Activated T-cell treated with anti-CD3 and anti-CD28 coated beads, Interleukin-2, amount 50 U/mL, for 24 hours (primary cell): ENCODE data around the gene HMGCS1.

ENCODE experiments used
- DNase-seq: peaks from one replicate; pipeline ENCODE4 v3.0.0-alpha.2; 2020
- H3K27ac Mint-ChIP-seq: 2 replicates; pipeline ENCODE4 v1.8.0; 2020; ENCODE audit warnings: mild to moderate bottlenecking, mixed read lengths
- H3K27me3 Mint-ChIP-seq: 2 replicates; pipeline ENCODE4 v1.8.0; 2020; ENCODE audit warnings: mixed read lengths
- H3K36me3 Mint-ChIP-seq: 2 replicates; pipeline ENCODE4 v1.8.0; 2020; ENCODE audit warnings: low read depth, mixed read lengths
- H3K4me1 Mint-ChIP-seq: 2 replicates; pipeline ENCODE4 v1.8.0; 2020; ENCODE audit warnings: low read depth, mixed read lengths
- H3K4me3 Mint-ChIP-seq: 2 replicates; pipeline ENCODE4 v1.8.0; 2020; ENCODE audit warnings: mild to moderate bottlenecking, moderate library complexity, mixed read lengths
- H3K9me3 Mint-ChIP-seq: 2 replicates; pipeline ENCODE4 v1.8.0; 2020; ENCODE audit warnings: mixed read lengths

HMGCS1 gene

GRCh38 chr5:43303242-43303641 lies 10.0 kb downstream of the HMGCS1 start:
- H3K4me1 Mint-ChIP-seq, result peaks cover 77% of the 10 kb centered on the region
- H3K27me3 Mint-ChIP-seq, result no peaks in the 10 kb centered on the region
- DNase-seq, result no peak
- peak overlapping the region; percentile 92 for H3K27ac Mint-ChIP-seq
- peaks cover 91% of the 10 kb centered on the region for H3K36me3 Mint-ChIP-seq
- H3K9me3 Mint-ChIP-seq, result no peaks in the 10 kb centered on the region
- peak overlapping the region; percentile 8 for H3K4me3 Mint-ChIP-seq

DNA sequence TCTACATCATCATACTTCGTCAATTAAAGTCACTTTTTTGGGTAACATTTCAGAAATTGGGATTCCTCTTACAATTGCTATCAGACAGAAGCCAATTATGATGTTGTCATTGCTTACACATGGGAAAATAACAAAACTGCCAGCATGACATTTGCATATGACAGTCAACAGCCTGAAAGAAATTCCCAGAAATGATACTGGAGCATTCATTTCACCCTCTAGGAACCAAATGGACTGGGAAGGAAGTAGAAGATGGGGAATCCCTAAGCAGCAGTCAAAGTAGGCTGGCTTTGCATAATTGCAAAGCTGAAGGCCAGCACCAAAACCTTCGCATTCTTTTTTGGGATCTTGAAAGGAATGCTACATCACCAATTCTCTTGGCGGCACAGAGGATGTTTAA lies 10.7 kb downstream of the HMGCS1 start:
- H3K4me3 Mint-ChIP-seq, result no peak overlapping the region
- peak overlapping the region; percentile 63 for H3K27ac Mint-ChIP-seq
- H3K36me3 Mint-ChIP-seq, result peaks cover 89% of the 10 kb centered on the region
- no peaks in the 10 kb centered on the region for H3K27me3 Mint-ChIP-seq
- H3K4me1 Mint-ChIP-seq, result peaks cover 69% of the 10 kb centered on the region
- DNase-seq, result no peak
- no peaks in the 10 kb centered on the region for H3K9me3 Mint-ChIP-seq

- peaks cover 64% of the 10 kb centered on the region for H3K4me1 Mint-ChIP-seq
- H3K27me3 Mint-ChIP-seq, result no peaks in the 10 kb centered on the region
These were observed 11.5 kb downstream of the HMGCS1 start for GRCh38 chr5:43301653-43302091.

GRCh38 chr5:43300112-43300511 lies 13.1 kb downstream of the HMGCS1 start:
- Mint-ChIP-seq H3K27ac (peak overlapping the region; percentile 20), H3K4me1 (peaks cover 53% of the 10 kb centered on the region), H3K9me3 (no peaks in the 10 kb centered on the region)

More at GRCh38 chr5:43301653-43302091, 11.5 kb downstream of the HMGCS1 start:
- Mint-ChIP-seq H3K4me3 (no peak overlapping the region), H3K9me3 (no peaks in the 10 kb centered on the region), H3K36me3 (peaks cover 89% of the 10 kb centered on the region), H3K27ac (peak overlapping the region; percentile 12)
- no peak for DNase-seq

DNA sequence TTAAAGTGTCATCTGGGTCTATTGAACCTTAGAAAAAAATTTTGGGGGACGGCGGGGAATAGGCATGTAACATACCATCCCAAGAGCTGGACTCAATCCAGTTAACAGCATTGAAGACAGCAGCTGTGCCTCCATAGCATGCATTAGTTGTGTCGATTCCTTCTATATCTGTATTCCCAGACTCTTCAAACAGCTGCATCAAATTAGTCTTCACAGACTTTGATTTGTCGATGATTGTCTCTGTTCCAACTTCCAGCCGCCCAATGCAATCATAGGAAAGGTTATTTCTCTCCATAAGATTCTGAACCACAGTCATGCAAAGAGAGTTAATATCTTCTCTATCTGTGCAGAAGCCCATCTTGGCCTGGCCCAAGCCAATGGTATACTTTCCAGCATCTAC lies 14.8 kb downstream of the HMGCS1 start:
- H3K4me3 Mint-ChIP-seq, result no peak overlapping the region
- H3K27me3 Mint-ChIP-seq, result no peaks in the 10 kb centered on the region
- no peak for DNase-seq
- H3K36me3 Mint-ChIP-seq, result peaks cover 95% of the 10 kb centered on the region
- H3K9me3 Mint-ChIP-seq, result no peaks in the 10 kb centered on the region
- peaks cover 36% of the 10 kb centered on the region for H3K4me1 Mint-ChIP-seq
- H3K27ac Mint-ChIP-seq, result no peak overlapping the region

More at GRCh38 chr5:43300112-43300511, 13.1 kb downstream of the HMGCS1 start:
- H3K27me3 Mint-ChIP-seq, result no peaks in the 10 kb centered on the region
- peaks cover 93% of the 10 kb centered on the region for H3K36me3 Mint-ChIP-seq
- no peak overlapping the region for H3K4me3 Mint-ChIP-seq
- DNase-seq, result no peak

- Mint-ChIP-seq H3K4me1 (peaks cover 20% of the 10 kb centered on the region), H3K9me3 (no peaks in the 10 kb centered on the region), H3K4me3 (no peak overlapping the region), H3K36me3 (peaks cover 95% of the 10 kb centered on the region), H3K27me3 (no peaks in the 10 kb centered on the region), H3K27ac (no peak overlapping the region)
- DNase-seq, result no peak
These were observed 16.4 kb downstream of the HMGCS1 start for GRCh38 chr5:43296835-43297234.

DNA sequence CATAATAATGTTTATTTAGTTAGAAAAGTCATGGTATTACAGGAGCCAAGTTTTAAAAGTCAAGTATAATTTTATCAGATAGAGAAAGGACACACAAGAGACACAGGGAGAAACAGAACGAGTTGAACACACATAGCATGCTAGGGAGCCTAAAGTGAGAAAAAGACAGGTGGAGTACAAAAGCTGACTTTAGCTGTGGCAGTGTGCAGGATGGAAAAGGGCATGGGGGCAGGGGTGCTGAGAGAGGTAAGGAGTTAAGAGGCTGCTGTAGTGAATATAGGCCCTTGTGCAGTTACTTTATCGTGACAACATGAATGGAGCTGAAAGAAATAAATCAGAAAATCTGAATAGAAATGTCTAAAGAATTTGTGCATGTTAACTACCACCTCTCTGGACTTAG lies 18.0 kb downstream of the HMGCS1 start:
- DNase-seq, result no peak
- Mint-ChIP-seq H3K36me3 (peaks cover 95% of the 10 kb centered on the region), H3K9me3 (no peaks in the 10 kb centered on the region), H3K27ac (no peak overlapping the region), H3K4me1 (peaks cover 8% of the 10 kb centered on the region), H3K4me3 (no peak overlapping the region), H3K27me3 (no peaks in the 10 kb centered on the region)

DNA sequence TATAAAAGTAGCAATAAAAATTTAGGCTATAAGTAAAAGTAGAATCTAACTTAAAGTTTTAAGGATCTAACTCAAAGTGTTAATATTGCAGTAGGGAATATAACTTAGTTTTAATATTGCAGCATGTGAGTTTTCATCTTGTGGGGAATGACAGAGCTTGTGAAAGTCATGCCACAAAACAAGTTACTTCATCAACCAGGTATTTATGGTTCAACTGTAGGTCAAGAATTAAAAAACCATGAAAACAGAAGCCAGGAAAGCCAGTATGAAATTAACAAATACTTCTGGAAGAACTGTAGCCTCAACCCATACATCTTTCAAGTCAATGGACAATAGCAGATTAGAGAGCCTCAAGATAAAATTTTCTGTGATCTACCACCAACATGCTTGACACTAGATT lies 19.0 kb downstream of the HMGCS1 start:
- Mint-ChIP-seq H3K4me1 (peaks cover 4% of the 10 kb centered on the region), H3K9me3 (no peaks in the 10 kb centered on the region), H3K27me3 (no peaks in the 10 kb centered on the region), H3K4me3 (no peak overlapping the region), H3K27ac (no peak overlapping the region), H3K36me3 (peaks cover 95% of the 10 kb centered on the region)
- no peak for DNase-seq

DNA sequence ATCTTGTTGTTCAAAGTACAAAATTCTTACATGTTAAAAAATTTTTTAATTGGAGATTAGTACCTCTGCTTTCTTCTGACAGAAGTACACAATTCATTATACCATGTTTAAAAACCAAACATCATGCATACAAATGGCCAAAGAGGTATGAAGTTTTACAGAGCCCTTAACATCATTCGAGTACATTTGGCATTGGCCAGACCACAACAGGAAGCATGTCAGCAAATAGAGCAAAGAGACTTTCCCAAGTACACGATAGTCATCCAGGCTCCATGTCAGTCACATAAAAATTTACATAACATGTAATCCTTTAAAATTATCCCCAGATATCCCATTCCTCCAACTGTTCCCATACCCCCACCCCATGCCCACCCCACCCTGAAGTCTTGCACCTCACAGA lies 22.5 kb downstream of the HMGCS1 start:
- no peak overlapping the region for H3K4me3 Mint-ChIP-seq
- no peak overlapping the region for H3K27ac Mint-ChIP-seq
- no peak for DNase-seq
- H3K4me1 Mint-ChIP-seq, result peaks cover 2% of the 10 kb centered on the region
- no peaks in the 10 kb centered on the region for H3K27me3 Mint-ChIP-seq
- peaks cover 97% of the 10 kb centered on the region for H3K36me3 Mint-ChIP-seq
- H3K9me3 Mint-ChIP-seq, result no peaks in the 10 kb centered on the region

GRCh38 chr5:43288269-43288831 lies 24.9 kb downstream of the HMGCS1 start:
- peaks cover 2% of the 10 kb centered on the region for H3K4me1 Mint-ChIP-seq
- H3K27me3 Mint-ChIP-seq, result no peaks in the 10 kb centered on the region
- no peaks in the 10 kb centered on the region for H3K9me3 Mint-ChIP-seq
- no peak overlapping the region for H3K27ac Mint-ChIP-seq
- peaks cover 81% of the 10 kb centered on the region for H3K36me3 Mint-ChIP-seq
- DNase-seq, result no peak
- no peak overlapping the region for H3K4me3 Mint-ChIP-seq

- DNase-seq, result no peak
- Mint-ChIP-seq H3K36me3 (peaks cover 72% of the 10 kb centered on the region), H3K27ac (peak overlapping the region; percentile 42), H3K4me1 (peaks cover 2% of the 10 kb centered on the region), H3K27me3 (no peaks in the 10 kb centered on the region), H3K4me3 (no peak overlapping the region), H3K9me3 (no peaks in the 10 kb centered on the region)
These were observed 25.7 kb downstream of the HMGCS1 start for GRCh38 chr5:43287493-43287892.

DNA sequence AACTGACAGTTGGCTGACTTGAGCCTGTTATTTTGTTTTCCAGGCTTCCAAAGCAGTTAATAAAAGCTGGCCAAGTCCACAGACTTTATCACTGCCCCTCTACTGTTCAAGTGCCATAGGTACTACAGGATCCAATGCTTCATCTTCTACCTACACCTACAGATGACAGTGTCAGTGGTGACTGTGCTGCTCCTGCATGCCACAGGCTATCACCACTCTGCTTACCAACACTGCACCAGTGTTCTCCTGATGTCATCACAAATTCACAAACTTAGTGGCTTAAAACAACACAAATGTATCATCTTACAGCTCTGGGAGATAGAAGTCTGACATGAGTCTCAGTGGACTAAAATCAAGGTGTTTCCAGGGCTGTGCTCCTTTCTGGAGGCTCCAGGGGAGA lies 26.6 kb downstream of the HMGCS1 start:
- Mint-ChIP-seq H3K9me3 (no peaks in the 10 kb centered on the region), H3K4me1 (peaks cover 10% of the 10 kb centered on the region), H3K27me3 (no peaks in the 10 kb centered on the region), H3K4me3 (no peak overlapping the region), H3K27ac (peak overlapping the region; percentile 47), H3K36me3 (peaks cover 63% of the 10 kb centered on the region)
- DNase-seq, result no peak

DNA sequence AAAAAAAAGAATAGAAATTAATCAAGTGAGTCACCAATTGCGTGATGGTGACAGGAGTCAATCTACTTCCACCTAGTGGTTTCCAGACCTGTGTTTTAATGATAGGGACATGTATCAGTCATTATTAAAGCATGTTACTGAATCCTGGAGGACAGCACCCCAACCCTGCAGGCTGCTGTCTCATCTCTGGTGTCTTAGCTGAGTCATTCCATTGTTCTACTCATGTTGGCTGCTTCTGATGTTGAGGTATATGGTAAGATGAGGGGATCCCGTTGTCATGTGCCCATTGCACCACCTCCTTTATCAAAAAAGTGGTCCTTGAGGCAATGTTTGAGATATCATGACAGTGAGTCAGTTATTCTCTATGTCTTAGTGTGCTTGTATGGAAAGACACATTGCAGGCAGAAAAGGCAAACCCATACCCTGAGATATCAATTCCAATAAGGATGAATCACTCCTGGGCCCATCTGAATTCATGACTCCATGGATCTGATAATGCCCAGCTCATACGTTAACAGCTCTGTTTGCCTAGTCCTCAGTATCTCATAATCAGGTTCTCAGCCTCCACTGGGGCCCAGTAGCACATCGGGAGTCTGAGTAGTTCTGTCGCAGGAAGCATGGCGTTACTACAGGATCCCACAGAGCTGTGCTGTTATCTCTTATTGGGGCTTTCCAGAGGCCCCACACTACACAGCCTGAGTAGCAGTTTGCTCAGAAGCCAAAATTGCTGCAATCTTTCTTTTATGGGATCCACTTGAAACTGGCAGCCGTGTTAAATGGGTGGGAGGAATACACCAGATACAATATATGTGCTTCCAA lies 31.2 kb downstream of the HMGCS1 start:
- H3K27me3 Mint-ChIP-seq, result no peaks in the 10 kb centered on the region
- peaks cover 11% of the 10 kb centered on the region for H3K4me1 Mint-ChIP-seq
- H3K27ac Mint-ChIP-seq, result peak overlapping the region; percentile 23
- no peak overlapping the region for H3K4me3 Mint-ChIP-seq
- DNase-seq, result no peak
- H3K9me3 Mint-ChIP-seq, result no peaks in the 10 kb centered on the region
- peaks cover 18% of the 10 kb centered on the region for H3K36me3 Mint-ChIP-seq

DNA sequence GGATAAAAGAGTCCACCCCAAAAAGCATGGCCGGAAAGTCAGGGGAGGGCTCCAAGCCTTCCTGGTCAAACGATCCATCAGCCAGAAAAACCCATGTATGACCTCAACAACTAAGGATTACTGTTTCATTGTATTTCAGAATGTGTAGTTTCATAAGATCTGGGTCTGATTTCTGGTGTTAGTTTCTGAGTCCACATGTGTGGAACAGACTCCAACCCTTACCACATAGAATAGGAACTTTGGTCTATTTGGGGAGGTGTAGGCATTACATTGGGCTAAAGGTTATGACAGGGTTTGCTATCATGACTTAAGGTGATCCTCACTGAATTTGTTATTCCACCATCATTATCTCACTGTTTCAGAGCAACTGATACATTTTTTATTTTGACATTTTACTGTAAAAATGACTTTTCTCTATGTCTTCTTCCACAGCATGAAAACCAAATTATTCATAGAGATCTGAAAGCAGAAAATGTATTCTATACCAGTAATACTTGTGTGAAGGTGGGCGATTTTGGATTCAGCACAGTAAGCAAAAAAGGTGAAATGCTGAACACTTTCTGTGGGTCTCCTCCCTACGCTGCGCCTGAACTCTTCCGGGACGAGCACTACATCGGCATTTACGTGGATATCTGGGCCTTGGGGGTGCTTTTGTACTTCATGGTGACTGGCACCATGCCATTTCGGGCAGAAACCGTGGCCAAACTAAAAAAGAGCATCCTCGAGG lies 33.5 kb downstream of the HMGCS1 start:
- Mint-ChIP-seq H3K4me3 (no peak overlapping the region), H3K9me3 (no peaks in the 10 kb centered on the region), H3K27me3 (no peaks in the 10 kb centered on the region), H3K36me3 (peaks cover 2% of the 10 kb centered on the region), H3K27ac (no peak overlapping the region), H3K4me1 (peaks cover 11% of the 10 kb centered on the region)
- no peak for DNase-seq

DNA sequence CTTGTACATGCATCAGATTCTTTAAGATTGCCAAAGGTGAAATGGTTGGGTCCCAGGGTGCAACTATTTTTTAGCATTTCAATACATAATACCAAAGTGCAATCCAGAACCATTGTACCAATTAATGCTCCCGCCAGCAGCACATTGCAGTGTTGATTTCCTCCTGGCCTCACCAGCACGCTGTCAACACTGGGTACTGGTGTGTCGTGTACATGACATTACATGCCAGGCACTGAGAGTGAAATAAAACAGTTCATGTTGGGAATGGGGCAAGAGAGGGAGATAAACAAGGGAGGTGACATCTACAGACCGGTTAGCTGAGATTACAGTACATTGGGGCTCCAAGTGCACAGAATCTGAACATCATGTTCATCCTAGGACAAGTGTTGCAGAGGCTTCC lies 37.8 kb downstream of the HMGCS1 start:
- H3K27me3 Mint-ChIP-seq, result peaks cover 6% of the 10 kb centered on the region
- H3K9me3 Mint-ChIP-seq, result no peaks in the 10 kb centered on the region
- no peaks in the 10 kb centered on the region for H3K36me3 Mint-ChIP-seq
- no peak for DNase-seq
- no peaks in the 10 kb centered on the region for H3K4me1 Mint-ChIP-seq
- H3K4me3 Mint-ChIP-seq, result no peak overlapping the region
- no peak overlapping the region for H3K27ac Mint-ChIP-seq
